ENCODE measurements around the gene HIF1A.

The HIF1A gene

DNA sequence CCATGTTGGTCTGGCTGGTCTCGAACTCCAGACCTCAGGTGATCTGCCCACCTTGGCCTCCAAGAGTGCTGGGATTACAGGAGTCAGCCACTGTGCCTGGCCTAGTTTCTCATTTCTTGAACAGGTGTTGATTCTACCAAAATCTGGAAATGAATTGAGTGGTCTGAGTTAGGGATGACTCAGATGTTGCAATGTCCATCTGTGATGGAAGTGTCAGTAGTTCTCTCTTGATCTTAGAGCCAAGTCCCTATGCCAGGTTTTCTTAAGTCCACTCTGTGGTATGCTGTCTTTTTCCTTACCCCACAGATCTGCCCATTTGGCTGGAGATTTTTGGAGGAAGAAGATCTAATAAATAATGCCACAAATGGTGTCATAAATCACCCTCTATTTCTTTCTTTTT, 79.5 kb downstream of the HIF1A start:
- ChIA-PET POLR2A (no interaction called here), CTCF (no interaction called here)
- TF ChIP-seq TARDBP (IDR thresholded peaks at IDR 0.05) = no peak
- no peak for TF ChIP-seq FOXM1 (IDR thresholded peaks at IDR 0.05; ENCODE audit: borderline replicate concordance)
- TF ChIP-seq BHLHE40 (IDR thresholded peaks at IDR 0.05; ENCODE audit: borderline replicate concordance) = no peak
- TF ChIP-seq NFRKB (IDR thresholded peaks at IDR 0.05) = no peak
- no peak for TF ChIP-seq L3MBTL2 (conservative IDR thresholded peaks at IDR 0.05)
- TF ChIP-seq SP1 (IDR thresholded peaks at IDR 0.05) = no peak
- no peak for TF ChIP-seq SUZ12 (IDR thresholded peaks at IDR 0.05)
- TF ChIP-seq HDGF (IDR thresholded peaks at IDR 0.05; ENCODE audit: borderline replicate concordance) = no peak
- TF ChIP-seq ELF4 (IDR thresholded peaks at IDR 0.05) = no peak
- TF ChIP-seq ZNF384 (IDR thresholded peaks at IDR 0.05) = no peak
- TF ChIP-seq LEF1 (IDR thresholded peaks at IDR 0.05; ENCODE audit: borderline replicate concordance) = no peak
- TF ChIP-seq CTBP1 (IDR thresholded peaks at IDR 0.05; ENCODE audit: borderline replicate concordance) = no peak
- no peak for TF ChIP-seq FOXA1 (IDR thresholded peaks at IDR 0.05)
- no peak for DNase-seq (ENCODE audit: extremely low spot score)

DNA sequence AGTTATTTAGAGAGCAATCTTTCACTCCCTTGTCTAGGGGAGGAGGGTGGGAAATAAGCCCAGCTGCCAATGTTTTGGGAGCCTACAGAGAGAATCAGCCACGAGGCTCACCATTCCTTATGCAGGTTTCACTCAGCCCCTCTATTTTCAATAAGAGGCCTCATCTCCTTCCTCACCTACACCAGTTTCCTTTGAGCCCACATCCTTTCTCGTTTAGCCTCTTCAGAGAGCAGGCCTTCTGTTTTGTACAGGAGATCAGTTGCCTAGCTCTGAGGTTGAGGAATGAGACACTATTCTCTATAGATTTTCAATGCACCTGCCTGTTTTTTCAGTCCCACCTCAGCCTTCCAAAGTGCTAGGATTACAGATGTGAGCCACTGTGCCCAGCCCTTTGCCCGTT, 84.8 kb downstream of the HIF1A start:
- CTCF ChIA-PET = no interaction called here

DNA sequence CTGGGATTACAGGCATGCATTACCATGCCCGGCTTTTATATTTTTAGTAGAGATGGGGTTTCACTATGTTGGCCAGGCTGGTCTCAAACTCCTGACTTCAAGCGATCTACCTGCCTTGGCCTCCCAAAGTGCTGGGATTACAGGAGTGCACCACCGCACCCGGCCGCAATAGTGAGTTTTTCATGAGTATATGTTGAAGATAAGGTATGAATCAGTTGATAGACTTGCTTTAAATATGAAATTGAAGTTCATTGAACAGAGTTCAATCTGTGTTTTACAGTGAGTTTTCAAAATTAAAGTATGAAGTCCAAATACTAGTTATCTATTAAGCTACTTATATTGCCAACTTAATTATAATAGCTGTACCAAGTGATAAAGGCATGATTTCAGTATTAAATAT, 102.0 kb downstream of the HIF1A start:
- CTCF ChIA-PET = no interaction called here
- DNase-seq (ENCODE audit: extremely low spot score) = no peak
- POLR2A ChIA-PET = no interaction called here
- TF ChIP-seq FOXK2 (IDR thresholded peaks at IDR 0.05) = no peak
- no peak for TF ChIP-seq NFRKB (IDR thresholded peaks at IDR 0.05)

More for the DNA sequence above, 84.8 kb downstream of the HIF1A start:
- no peak for TF ChIP-seq CTBP1 (IDR thresholded peaks at IDR 0.05; ENCODE audit: borderline replicate concordance)
- no peak for TF ChIP-seq L3MBTL2 (conservative IDR thresholded peaks at IDR 0.05)
- no peak for TF ChIP-seq HDGF (IDR thresholded peaks at IDR 0.05; ENCODE audit: borderline replicate concordance)
- no peak for DNase-seq (ENCODE audit: extremely low spot score)
- POLR2A ChIA-PET = interaction anchor here (0.9 kb wide), 1 partner anchor 18 kb away, joined by 3 read pairs; no protein-coding TSS in a partner anchor

Data from HEK293T (cell line).